Muscle of back (tissue), 11 donors: ENCODE measurements around the gene PDGFRB. TPM values are rescaled to one million over a fixed set of nuclear protein-coding genes. Genes with fewer than 3 reads are reported as not detected.

Source experiments
- DNase-seq, 3 donors: peaks; one replicate each; pipeline versions ENCODE4 v3.0.0 to v3.0.0-alpha.2; 2013
- polyA plus RNA-seq, 10 donors: library from polyadenylated mRNA; unstranded; fragments of 120-200 nt; gene quantifications; one replicate each; pipeline ENCODE4 v1.2.1, GENCODE V29; 2013; ENCODE audit not compliant: insufficient read length in 10 of 10

Gene PDGFRB
- polyA plus RNA-seq, 10 donors: 89.2 to 173 (median 143) TPM

DNA sequence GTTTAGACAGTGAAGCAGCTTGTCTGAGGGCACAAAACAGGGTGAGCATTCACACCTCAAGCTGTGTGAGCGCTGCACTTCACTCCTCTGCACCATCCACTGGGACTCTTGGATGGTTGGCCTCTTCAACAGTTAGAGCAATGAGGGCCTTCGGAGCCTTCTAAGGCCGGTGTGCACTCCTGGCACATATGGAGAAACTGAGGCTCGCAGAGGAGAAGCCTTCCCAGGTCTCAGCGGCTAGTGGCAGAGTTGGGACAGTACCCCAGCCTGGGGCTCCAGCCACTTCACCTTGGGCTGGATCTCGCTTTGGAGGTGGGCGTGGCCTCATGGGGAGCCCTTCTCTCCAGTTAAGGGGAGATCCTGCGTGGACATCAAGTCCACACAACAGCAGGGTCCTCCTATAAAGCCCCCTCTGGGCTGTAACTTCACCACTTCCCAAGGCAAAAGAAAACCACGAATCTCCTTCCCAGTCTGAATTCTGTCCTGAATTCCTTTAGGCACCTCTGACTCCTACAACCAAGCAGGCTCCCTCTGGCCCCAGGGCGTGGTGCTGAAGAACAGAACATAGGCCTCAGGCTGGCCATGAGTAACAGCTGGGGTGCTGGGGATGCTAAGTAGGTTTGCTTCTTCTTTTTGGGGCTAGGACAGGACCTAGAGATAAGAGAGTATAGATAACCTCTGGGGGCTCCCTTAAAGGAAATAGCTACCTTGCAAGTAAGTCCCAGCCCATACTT lies 38.8 kb downstream of the PDGFRB start:
- peak in 1 of 3 donors; percentile 1 for DNase-seq

DNA sequence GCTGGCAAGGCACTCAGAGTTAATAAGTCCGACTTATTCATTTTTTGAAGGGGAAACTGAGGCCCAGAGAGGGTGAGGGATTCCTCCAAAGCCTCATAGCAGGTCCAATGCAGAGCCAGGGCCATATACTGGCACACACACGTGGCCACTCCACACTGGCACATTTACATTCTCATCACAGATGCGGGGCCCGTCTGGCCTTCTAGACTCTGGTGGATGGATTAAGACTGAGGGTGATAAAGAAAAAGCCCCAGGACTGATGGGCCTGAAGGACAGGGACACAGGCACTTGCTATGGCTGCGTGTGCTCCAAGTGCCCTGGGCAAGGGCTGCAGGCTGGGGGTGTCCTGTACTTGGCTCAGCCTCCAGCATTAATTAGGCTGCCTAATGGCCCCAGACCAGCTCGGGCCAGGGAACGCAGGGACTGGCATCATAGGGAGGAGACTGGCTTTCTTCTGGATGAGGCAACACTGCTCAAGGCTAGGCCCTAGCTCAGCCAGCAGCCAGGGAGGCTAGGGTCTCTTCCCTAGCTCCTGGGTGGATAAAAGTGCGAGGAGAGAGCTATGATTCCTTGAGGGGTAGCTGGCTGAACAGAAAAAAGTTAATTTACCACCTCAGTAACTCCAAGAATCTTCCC lies 40.8 kb downstream of the PDGFRB start:
- peak in 1 of 3 donors; percentile 10 for DNase-seq

DNA sequence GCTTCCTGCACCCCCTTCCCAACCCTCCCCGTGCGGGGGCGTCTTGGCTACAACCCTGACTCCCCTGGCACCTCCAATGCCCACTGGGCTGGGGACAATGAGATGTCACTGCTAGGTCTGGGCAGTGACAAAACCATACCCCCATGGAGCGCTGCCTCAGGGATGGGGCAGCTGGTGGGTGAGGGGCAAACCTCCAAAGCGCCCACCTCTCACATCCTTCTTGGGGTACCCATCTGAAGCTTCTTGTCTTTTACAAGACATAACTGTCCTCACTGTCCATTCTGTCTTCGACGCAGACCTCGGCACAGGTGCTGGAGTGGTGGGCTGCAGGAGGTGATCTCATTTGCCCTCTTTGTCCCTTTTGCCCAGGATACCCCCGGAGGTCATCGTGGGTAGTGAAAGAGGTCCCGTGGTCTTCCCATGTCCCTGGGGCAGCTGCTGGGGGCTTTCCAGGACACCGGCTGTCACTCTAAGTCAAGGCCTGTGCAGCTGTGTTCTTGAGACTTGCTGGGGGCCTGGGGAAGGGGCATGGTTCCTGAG lies 41.5 kb downstream of the PDGFRB start:
- DNase-seq: peak in 1 of 3 donors; percentile 23

DNA sequence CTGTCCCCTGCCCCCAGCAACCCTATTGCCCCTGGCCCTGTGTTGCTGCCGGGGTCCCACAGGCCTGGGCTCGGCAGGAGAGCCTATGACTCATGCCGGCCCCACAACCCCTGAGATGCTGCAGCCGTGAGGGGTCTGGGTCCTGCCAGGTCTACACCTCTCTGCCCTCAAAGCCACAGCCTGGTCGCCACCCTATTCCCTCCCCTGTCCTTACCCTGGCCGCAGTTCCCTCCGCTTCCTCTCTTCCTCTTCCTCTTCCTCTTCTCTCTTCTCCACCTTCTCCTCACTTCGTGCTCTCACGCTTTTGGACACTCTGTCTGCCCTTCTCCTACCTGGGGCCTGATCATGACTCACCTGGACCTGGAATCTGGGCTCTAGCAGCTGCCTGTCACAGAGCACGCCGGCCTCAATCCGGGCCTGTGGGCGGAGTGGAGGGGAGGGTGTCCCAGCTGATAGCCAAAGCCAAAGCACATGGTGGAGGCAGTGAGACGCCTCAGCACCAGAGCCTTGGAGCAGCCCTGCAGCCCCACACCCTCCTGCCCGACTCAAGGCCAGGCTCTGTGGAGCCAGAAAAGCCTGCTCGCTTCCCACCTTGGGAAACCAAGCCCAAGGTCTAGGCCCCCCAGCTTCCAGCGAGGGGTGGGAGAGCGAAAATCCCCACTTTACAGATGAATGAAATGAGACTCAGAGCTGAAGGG lies 42.4 kb downstream of the PDGFRB start:
- DNase-seq: peak in 1 of 3 donors; percentile 35

DNA sequence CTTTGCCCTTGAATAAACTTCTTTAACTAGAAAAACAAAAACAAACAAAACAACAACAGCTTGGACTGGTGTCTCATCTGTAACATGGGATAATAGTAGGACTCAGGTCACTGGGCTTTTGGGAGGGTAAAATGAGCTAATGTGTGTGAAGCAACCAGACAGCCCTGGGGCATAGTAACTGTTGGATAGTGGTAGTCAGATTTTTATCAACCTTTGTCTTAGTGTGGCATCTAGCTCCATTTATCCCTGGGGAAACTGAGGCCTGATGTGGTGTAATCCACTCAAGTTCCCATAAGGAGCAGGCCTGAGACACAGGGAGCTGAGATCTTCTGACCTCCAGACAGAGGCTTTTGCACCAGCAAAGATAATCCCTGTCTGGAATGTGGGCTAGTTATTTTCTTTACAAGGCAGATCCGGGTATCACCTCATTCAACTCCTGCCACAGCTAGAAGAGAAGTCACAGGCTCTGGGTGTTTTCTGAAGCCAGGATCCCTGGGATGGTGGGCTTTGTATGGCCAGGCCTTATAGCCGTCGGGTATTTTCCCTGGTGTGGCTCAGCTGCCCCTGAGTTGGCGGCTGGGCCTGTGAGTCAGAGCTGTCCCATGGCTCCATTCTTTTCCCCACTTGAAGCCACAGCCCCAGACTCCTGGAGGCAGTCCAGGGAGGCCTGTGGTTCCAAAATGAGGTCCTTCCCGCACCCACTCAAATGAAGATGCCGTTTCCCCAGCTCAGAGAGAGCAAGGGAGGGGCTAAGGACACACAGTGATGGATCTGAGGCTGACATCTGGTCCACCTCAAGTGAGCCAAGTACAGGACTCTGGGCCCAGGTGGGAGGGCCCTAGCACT lies 43.2 kb downstream of the PDGFRB start:
- peak in 2 of 3 donors; percentile 37 to 59 for DNase-seq

DNA sequence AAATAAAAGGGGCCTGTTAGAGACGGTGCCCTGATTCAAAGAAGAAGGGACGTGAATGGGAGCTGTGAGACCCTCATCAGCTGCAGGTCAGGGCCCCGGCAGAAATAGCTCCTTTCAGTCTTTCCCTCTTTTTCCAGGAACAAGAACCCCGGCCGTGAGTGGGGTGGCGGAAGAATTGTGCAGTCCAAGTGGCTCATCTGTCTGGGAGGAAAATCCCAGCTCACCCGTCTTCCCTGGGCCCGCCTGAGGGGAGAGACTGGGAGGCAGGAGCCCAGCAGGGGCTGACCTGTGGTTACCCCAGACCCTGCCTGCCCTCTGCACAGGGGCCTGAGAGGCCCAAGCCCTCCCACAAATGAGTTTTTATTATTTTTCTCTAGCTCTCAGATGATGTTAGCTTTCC lies 44.5 kb downstream of the PDGFRB start:
- DNase-seq: peak in 1 of 3 donors; percentile 8

DNA sequence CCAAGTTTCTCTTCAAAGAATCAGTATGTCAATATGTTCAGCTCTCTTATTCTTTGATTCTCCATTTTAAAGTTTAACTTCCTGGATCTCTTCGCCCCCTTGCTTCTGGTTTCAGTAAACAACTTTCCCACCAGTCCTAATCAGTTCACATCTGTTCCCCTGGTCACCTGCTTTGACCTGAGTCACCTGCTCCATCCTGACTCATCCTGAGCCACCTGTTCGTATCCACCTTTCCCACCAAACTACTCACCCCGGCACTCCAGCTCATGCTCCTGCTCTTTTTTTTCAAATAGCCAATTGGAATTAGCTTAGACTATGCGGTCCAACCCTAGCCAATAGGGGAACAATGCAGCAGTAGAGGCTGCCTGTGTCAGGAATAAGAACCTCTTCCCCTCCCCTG lies 45.7 kb downstream of the PDGFRB start:
- DNase-seq: peak in 1 of 3 donors; percentile 2

DNA sequence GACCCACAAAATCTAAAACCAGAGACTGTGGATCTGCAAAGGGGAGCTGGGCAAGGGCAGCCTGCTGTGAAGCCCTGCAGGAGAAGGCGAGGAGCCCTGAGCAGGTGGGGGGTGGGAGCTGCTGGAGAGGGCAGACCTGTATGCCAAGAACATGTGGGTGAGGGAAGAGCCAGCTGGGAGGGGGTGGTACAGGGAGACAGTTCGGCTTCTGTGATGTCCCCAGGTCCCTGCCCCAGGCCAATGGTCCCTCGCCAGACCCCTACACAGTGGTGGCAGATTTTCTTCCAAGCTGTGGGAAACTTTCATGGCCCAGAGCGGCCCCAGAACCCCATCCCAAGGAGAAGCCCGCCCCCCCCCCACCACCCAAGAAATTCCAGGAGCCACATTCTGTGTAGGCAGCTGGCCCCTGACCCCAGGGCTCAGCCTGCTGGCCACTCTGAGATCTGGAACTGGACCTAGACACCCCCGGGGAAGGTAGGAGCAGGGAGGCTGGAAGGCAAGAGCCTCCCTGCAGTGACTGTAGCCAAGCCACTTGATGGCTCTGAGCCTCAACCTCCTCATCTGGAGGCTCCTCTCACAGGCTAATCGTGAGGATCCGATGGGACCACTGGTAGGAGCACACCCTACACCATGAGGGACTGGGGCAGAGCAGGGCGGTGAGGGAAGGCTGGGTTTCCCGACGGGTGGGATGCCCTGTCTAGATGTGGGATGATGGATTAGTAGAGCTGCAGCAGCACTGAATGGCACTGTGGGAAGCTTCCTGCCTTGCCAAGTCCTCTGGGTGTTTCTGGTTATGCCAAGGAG lies 46.7 kb downstream of the PDGFRB start:
- DNase-seq: no peak

DNA sequence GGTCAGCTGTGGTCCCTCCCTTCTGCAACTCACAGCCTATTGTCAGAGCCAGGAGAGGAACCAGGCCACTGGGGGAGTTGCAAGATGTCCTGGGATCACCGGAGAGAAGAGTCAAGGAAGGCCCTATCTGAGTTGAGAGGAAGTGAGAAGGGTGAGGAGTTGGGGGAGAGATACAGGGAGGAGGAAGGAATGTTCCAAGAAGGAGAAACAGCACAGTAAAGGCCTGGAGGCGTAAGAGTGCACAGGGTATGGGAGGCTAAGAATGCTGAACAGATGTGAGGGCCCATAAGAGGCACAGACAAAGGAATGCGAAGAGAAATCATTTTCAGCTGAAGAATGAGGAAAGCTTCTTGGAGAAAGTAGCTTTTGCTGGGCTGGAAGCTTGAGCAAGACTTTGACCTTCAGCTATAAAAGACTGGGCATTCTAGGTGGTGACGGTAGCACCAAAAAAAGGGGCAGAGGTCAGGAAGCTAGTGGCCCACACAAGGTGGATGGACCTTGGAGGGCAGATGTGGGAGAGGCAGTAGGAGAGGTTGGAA lies 47.7 kb downstream of the PDGFRB start:
- DNase-seq: peak in 1 of 3 donors; percentile 46

DNA sequence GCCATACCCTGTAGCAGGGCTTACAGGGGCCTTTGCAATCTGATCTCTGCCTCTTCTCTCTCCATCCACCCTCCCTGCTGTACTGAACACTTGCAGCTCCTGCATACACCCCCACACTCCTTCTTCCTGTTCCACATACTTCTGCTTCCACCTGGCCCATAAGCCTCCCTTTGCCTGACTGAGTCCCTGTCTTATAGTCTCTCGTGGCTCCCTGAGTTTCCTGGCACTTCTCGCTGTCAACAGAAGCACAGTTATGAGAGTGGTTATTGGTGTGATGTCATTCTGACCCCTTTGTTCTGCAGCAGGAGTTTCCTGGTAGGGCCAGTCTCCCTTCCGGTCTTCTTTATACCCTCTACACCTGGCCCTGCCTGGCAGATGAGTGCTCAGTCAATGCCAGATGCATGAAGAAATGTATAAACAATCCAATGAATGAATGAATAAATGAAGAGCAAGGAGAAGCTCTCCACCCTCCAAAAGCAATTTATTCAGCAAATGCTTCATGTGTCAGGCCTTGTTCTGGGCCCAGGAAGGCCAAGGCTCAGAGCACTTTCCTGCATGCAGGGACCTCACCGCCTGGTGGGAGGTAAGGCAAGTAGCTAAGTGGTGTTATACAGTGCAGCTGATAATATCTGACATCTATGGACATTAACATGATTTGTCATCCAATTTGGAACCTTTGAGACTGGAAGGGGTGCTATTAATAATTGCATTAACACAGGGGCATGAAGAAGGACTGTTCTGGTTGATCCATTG lies 48.8 kb downstream of the PDGFRB start:
- peak in 1 of 3 donors; percentile 25 for DNase-seq

DNA sequence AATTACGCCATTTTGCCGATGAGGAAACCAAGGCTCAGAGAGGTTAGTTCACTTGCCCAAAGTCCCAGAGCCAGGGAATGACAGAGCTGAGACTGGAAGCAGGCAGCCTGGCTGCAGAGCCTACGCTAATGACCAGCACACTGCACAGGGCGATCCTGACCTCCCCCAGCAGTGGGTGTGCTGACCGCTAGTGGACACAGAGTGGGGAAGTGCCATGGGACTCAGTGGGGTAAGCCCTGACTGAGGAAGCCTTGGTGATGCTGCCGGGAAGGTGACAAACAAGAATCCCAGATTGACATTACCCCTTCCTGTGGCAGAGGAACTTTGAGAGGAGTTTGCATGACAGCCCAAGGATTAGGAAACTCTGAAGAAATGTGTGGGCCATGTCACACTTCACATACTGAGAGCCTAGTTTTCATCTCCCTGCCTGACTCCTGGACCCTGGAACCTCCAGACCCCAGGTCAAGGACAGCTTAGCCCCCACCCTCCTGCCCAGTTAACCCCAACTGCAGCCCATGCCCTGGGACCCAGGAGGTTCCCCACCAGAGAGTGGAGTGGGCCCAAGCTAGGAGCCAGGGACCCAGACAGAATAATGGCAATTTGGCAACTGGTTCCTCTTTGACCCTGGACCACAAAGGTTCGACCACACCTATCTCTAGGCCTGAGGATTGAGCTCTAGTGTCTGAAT lies 49.6 kb downstream of the PDGFRB start:
- peak in 1 of 3 donors; percentile 3 for DNase-seq

DNA sequence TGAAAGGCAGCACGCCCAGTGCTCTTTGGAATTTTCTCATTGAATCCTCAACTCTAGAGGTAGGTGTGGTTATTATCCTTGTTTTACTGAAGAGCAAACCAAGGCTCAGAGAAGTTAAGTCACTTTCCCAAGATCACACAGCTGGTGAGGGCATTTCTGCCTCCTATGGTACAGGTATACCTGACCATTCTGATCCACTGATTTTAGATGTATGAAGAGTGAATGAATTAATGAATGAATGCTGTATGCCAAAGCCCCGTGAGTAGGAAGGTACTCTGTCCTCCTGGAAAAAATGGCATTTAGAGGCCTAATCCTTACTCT lies 51.1 kb downstream of the PDGFRB start:
- DNase-seq: no peak

DNA sequence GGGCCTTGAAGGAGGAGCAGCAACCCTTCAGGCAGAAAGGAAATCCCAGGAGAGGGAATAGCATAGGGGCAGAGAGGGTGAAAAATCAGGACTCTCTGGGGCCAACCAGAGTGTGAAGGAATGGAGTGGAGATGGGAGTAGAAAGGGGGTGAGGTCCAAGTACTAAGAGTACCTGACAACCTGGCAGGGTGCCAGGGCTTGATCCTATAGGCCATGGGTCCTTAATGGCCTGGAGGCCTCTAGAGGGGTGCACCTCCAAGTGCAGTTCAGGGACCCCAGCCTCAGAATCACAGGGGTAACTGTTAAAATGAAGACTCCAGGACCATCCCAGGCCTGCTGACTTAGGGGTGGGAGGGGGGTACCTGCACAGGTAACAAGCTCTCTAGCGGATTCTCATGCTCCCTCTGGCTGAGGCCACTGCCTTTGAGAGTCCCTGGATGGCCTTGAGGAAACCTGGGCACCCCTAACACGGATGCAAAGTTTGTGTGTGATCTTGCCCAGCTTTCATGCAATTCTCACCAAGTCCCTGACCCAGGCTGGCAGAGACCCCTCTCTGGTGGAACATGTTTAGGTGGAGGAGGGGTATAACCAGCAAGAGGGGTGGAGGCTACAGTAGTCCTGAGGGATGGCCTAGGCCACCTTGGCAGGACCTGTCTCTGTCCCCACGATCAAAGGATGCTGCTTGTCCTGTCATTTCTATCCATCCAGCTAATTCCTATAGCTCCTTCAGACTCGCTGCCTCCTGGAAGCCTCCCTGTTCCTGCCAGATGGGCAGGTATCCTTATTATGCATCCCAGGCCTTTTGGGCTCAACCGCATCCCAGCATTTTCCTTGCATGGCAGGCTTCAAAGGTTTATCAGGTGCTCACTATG lies 51.7 kb downstream of the PDGFRB start:
- no peak for DNase-seq

DNA sequence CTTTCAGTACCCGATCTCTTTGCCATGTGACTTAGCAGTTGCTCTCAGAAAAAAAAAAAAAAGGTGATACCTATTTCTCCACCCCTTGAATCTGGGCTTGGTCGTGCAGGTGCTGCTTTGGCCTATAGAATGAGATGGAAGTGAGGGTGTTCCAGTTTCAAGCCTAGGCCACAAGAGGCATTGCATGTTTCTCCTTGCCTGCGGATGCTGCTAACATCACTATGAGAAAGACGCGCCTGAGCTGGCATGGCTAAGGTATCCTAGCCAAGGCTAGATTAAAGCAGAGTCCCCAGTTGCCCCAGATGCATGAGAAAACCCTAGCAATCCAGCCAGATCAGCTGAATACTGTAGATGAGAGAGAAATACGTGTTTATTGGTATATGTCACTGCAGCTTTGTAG lies 54.6 kb downstream of the PDGFRB start:
- DNase-seq: no peak

DNA sequence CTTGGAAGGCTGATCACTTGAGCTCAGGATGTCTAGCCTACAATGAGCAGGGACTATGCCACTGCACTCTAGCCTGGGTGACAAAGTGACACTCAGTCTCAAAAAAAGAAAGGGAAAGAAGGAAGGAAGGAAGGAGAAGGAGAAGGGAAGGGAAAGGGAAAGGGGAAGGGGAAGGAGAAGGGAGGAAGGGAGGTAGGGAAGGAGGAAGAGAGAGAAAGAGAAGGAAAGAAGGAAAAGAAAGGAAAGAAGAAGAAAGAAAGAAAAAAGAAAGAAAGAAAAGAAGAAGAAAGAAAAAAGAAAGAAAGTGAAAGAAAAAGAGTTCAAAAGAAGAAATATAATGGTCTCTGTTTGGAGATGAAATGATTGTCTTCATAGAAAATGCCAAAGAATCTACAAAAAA lies 58.5 kb downstream of the PDGFRB start:
- no peak for DNase-seq

DNA sequence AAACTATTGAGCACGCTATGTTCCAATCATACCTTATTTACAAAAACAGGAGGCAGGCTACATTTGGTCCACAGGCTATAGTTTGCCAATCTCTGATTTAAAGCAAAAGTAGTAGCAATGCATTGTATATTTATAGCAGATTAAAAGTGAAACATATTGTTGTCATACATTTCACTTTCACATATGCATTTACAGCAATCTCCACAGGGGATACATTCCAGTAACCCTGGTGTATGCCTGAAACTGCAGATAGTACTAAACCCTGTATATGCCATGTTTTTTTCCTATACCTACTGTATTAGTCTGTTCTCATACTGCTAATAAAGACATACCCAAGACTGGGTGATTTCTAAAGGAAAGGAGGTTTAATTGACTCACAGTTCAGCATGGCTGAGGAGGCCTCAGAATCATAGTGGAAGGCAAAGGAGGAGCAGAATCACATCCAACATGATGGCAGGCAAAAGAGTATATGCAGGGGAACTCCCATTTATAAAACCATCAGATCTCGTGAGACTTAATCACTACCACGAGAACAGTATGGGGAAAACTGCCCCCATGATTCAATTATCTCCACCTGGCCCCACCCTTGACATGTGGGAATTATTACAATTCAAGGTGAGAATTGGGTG lies 63.4 kb downstream of the PDGFRB start:
- no peak for DNase-seq

DNA sequence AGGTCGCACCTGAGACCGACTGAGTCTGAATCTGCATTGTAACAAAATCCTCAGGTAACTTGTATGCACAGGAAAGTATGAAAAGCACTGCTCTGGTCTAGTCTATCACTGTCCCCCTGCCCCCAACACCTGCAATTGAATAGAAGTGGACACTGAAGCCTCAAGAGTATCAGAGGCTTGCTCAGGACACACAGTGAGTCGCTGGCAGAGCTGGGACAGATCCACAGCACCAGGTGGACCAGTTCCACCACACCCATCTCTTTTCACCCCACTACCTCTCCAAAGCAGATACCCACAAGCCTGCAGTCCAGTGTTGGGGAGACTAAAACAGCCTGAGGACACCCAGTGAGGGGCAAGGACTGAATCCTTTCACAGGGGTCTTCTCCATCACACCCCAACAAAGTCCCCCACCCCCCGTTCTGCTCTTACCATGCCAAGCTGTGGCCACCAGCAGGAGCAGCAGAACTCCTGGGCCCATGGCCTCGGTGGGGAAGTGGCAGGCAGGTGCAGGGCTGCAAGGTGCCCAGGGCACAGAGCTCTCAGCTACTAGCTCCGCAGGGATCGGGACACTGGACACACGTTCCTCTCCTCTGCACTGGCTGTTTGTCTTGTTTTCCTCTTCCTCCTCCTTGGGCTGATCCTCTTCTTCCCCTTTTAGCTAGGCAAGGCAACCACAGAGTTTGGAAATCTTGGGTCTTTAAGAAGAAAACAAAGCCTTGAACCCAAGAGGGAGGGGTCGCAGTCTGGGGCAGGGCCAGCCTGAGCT lies 69.5 kb downstream of the PDGFRB start, which contains the start of gene CSF1R:
CSF1R (minus strand) TSS at position 605 of the 766 bp plus-strand sequence; CDS start at position 478, 127 bp downstream.
- DNase-seq: no peak
